Fibroblast of skin of left biceps (primary cell): Measurements from ENCODE around the gene ZBTB37.
"Not testable (repeated sequence)": the region's sequence is repeated elsewhere in the genome, so short reads cannot be mapped to it uniquely, and the experiment has no call there.

Source experiments
- DNase-seq, 2 experiments: peaks; one replicate each; pipeline ENCODE4 v3.0.0-alpha.2; 2013; ENCODE audit warnings: low read depth in 2 of 2

The ZBTB37 gene

GRCh38 chr1:173865468-173866164 lies 2.6 kb upstream of the ZBTB37 start:
- no peak for DNase-seq

DNA sequence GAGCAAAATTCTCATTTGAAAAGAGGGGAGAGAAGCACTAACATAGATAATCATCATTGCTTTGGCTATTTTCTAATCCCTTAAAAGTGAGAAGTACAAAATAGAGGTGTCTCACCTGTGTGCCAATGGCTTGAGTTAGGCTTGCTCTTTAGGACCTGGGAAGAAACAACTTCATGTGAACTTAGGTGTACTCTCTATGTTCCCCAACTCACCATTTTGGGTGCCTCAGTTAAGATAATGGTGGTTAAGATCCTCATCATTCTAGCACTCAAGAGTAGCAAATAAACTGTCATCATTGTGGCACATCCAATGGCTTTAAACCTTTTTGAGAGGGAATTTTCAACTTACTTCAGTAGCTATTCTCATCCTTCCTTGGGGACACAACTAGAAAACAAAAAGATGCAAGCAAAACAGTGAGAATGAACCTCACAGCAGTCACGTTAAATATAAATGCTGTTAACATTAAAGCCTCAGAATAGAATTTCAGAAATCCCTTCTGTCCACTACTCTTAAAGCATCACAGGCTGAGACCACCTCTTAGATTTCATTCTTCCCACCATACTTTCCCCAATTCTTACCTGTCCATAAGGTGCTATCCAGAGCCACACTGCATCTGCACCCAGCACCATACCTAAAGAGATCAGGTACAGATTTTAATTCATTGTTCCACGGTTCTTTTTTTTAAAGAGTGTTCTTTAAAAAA lies 1.6 kb upstream of the ZBTB37 start:
- no peak for DNase-seq

DNA sequence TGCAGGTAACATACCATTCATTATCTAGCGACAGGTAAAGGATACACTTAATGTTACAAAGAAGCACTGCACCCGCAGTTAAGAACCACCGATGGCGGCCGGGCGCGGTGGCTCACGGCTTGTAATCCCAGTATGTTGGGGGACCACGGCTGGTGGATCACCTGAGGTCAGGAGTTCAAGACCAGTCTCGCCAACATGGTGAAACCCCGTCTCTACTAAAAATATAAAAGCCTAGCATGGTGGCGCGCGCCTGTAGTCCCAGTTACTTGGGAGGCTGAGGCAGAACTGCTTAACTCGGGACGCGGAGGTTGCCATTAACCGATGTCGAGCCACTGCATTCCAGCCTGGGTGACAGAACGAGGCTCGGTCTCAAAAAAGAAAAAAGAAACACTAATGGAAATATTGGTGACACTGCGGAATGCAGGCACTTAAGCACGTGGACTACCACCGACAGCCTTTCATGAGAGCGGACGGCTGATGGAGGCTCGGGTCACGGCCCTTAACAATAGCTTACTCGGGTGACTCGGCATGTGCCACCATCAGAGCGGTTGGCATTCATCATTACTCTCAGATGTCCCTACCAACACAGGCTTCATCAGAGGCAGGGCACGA lies 933 bp upstream of the ZBTB37 start:
- no peak for DNase-seq

DNA sequence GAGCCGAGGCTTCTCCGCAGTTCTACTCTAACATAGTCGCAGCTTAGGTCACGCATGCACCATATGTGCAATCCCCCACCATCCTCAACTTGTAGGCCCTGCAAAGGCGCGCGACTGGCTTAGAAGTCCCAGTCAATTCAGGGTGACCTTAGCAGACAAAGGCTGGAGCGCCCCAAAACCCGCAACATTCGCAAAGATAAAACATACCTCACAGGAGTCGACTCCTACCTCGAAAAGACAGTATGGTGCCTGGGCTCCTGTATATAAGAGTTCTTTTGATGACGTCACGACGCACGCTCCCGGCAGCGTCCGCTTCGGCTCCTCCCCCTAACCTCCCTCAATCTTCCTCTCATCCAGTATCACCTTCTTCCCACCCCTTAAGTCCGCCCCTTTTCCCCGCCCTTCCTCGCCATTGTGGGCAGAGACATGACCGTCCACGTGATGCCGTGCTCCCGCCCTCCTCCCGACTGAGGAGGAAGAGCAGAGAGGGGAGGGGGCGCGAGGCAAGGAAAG lies 371 bp upstream of the ZBTB37 start, which contains the start of gene GAS5:
Gene GAS5 (minus strand): TSS at position 237 of the 513 bp plus-strand sequence.
- peak; percentile 99 for DNase-seq

- DNase-seq = no peak
Measured at GRCh38 chr1:173869021-173869359, 810 bp downstream of the ZBTB37 start.

DNA sequence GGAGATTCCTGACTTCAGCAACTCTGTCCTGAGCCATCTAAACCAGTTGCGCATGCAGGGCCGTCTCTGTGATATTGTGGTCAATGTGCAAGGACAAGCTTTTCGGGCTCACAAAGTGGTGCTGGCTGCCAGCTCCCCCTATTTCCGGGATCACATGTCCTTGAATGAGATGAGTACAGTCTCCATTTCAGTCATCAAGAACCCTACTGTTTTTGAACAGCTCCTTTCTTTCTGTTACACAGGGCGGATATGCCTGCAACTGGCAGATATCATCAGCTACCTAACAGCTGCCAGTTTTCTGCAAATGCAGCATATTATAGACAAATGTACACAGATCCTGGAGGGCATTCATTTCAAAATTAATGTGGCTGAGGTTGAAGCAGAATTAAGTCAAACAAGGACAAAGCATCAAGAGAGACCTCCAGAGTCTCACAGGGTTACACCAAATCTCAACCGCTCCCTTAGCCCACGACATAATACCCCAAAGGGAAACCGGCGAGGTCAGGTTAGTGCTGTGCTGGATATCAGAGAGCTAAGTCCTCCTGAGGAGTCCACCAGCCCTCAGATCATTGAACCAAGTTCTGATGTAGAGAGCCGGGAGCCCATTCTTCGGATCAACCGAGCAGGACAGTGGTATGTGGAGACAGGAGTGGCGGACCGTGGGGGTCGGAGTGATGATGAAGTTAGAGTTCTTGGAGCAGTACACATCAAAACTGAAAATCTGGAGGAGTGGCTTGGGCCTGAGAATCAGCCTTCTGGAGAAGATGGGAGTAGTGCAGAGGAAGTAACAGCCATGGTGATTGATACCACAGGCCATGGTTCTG lies 2.3 kb downstream of the ZBTB37 start:
- no peak for DNase-seq

DNA sequence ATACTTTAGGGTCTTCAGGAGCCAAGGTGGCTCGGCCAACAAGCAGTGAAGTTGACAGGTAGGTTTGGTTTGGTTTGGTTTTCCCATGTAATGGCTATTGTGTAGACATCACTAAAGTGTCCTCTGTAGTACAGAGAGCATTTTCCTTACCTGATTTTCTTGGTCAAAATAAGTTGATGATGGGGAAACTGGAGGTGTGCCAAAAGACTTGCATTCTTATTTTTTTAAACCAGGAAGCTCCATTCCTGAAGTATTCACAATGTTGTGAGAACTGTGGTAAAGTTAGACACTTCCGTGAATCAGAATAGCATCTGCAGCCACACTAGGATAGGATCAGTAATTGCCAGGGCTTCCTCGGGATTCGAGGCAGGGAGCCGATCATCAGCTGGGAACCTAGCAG lies 2.9 kb downstream of the ZBTB37 start:
- no peak for DNase-seq

- DNase-seq = no peak
Measured at GRCh38 chr1:173871500-173871899, 3.3 kb downstream of the ZBTB37 start.

DNA sequence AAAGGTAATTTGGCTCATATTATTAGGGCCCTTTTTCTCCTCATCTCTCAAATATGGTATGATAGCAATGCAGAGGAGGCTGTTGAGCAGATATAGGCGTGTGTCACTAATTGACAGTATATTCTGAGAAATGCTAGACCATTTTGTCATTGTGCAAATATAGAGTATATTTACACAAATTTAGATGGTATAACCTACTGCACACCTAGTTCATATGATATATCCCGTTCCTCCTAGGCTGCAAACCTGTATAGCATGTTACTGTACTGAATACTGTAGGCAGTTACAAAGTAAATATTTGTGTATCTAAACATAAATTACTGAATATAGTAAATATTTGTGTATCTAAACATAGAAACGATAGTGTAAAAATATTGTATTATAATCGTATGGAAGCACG lies 8.6 kb downstream of the ZBTB37 start:
- no peak for DNase-seq

- DNase-seq = no peak
Measured at GRCh38 chr1:173878251-173878650, 10.1 kb downstream of the ZBTB37 start.

DNA sequence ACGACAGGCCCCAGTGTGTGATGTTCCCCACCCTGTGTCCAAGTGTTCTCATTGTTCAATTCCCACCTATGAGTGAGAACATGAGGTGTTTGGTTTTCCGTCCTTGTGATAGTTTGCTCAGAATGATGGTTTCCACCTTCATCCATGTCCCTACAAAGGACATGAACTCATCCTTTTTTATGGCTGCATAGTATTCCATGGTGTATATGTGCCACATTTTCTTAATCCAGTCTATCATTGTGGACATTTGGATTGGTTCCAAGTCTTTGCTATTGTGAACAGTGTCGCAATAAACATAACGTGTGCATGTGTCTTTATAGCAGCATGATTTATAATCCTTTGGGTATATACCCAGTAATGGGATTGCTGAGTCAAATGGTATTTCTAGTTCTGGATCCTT lies 12.9 kb downstream of the ZBTB37 start:
- not testable (repeated sequence) for DNase-seq

GRCh38 chr1:173884701-173885100 lies 16.5 kb downstream of the ZBTB37 start:
- DNase-seq = no peak

GRCh38 chr1:173886746-173887611 lies 18.8 kb downstream of the ZBTB37 start:
- DNase-seq = no peak

DNA sequence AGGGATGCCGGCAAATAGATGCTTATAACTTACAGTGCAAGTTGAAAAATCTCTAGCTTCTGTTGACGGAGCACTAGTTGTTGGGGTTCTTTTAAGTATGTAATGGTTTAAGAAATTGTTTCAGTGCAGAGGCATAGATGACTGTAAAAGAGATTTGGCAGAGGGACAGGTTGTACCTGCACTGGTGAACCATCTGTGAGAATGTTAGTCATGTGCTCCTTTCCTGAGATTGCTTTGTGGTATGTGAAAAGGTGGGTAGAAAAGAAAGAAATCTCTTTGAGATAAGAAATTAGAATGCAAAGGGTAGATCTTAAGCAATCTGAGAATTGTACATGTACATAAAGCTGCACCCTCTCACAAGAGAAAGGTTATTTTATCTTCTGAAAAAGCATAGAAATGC lies 19.4 kb downstream of the ZBTB37 start:
- DNase-seq = no peak

DNA sequence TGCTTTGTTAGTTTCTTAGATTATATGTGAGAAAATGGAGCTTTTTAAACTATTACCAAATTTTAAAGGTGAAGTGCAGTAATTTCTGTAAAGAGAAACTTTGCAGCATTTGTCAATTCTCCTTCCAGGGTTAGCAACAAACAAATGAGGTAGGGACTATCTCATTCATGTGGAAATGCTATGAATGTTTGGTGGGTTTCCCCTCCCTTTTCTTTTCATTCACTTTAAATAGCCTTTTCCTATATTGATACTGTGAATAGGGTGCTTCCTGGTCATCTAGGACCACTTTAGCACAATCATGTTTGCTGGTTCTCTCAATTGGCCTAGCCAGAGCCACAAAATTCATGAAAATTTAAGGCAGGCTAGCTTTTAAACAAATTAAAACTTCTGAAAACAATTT lies 20.6 kb downstream of the ZBTB37 start:
- DNase-seq = no peak

DNA sequence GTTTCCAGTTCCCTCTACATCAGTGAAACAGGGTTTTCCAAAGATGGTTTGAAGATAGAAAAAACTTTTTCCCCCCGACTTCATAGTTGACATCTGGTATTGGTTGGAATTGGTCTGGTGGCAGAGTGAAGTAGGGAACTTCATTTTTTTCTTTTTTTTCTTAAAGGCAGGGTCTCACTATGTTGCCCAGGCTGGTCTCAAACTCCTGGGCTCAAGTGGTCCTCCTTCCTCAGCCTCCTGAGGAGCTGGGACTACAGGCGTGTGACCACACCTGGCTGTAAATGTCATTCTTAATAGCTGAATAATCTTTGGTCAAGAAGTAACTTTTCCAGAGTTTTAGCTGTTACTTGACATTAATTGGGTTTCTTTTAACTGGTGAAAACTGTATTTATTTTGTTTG lies 21.7 kb downstream of the ZBTB37 start:
- DNase-seq = no peak

DNA sequence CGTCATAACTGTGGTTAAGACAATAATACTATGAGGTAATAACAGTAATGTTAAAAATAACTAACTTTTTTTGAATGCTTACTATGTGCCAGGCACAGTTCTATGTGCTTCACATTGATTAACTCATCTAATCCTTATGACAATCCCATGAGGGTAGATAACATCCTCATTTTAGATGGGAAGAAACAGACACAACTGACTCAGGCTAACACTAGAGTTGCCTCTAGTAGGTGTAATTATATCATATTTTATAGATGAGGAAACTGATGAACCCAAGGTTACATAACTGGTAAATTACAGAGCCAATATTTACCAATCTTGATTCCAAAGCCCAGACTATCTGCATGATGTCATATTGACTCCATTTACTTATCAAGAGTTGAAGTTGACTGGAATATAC lies 25.4 kb downstream of the ZBTB37 start:
- DNase-seq = no peak

- no peak for DNase-seq
Measured at GRCh38 chr1:173894189-173894588, 26.0 kb downstream of the ZBTB37 start.

DNA sequence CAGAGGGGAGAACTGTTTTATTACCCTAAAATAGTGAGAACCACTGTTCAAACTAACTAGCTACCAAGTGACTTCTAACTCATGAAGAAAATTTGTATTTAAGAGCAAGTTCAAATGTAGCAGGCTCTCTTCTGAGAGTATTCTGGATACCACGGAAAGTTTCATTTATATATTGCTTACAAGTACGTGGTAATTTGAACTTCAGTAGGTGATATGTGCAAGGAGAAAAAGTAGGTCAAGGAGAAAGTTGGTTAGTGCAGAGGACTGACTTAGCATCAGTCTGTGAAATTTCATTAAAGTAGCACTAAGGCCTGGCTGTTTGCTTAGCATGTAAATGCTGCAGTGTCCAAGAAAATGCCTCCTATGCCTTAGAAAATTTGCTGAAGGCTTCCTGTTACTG lies 32.2 kb downstream of the ZBTB37 start:
- DNase-seq = no peak

DNA sequence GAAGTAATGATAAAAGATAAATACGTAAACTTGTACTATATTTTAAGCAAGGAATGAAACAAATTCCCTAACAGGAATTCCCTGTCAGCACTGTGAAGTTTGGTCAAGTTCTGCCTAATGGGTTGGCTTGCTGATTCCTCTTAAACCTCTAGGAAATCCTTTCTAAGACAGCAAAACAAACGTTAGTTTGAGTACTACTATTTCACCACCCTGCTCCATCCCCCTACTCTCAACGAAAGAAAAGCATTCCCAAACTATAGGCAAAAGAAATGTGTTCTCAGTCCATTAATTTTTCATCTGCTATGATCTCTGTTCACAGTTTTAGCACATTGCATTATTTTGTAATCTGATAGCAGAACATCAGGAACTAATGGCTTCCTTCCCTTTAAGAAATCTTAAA lies 32.8 kb downstream of the ZBTB37 start:
- no peak for DNase-seq
